Testis (tissue), 3 donors: ENCODE results near the gene MEDAG. TPM values are rescaled to one million over a fixed set of nuclear protein-coding genes. Genes with fewer than 3 reads are reported as not detected.

Experiments used
- DNase-seq: peaks from one replicate; pipeline ENCODE4 v3.0.0-alpha.2; 2019
- H3K27ac ChIP-seq, 2 donors: fragments of 200-600 bp; sonication (generic); one replicate each; pipeline ENCODE4 v1.5.1; 2019
- H3K27me3 ChIP-seq: fragments of 200-600 bp; sonication (generic); one replicate; pipeline ENCODE4 v1.5.1; 2019
- H3K36me3 ChIP-seq: fragments of 200-600 bp; sonication (generic); one replicate; pipeline ENCODE4 v1.5.1; 2017; ENCODE audit warnings: low read depth; ENCODE audit errors: missing control alignments
- H3K4me1 ChIP-seq: fragments of 200-600 bp; sonication (generic); one replicate; pipeline ENCODE4 v1.5.1; 2019
- H3K4me3 ChIP-seq, 2 donors: fragments of 200-600 bp; sonication (generic); one replicate each; pipeline ENCODE4 v1.5.1; 2017 to 2019
- H3K9me3 ChIP-seq: fragments of 200-600 bp; sonication (generic); one replicate; pipeline ENCODE4 v1.5.1; 2017
- POLR2A ChIP-seq: fragments of 450-650 bp; IDR thresholded peaks from one replicate; pipeline ENCODE4 v1.6.1; 2017; ENCODE audit warnings: antibody characterized with exemption, mild to moderate bottlenecking, moderate library complexity
- WGBS, 2 donors: methylation state at CpG; one replicate each; pipeline ENCODE4 v1.1.5; 2018; 5-methylcytosine and 5-hydroxymethylcytosine counted together
- intact Hi-C: fragments of 100-400 bp; cut with DNase I; formaldehyde crosslinking; loops from one replicate; pipeline ENCODE4 v1.15.1; 2023; ENCODE audit warnings: low total_unique reads
- polyA plus RNA-seq: library from polyadenylated mRNA; stranded (reverse); fragments of 350-450 nt; fragmentation: Illumina TruSeq; extraction: RNeasy Lipid Tissue Mini Kit (QIAGEN cat#74804); gene quantifications from one replicate; pipeline ENCODE4 v1.2.3, GENCODE V29; 2014; ENCODE audit warnings: low read depth, low replicate concordance; ENCODE audit not compliant: insufficient read depth
- total RNA-seq, 2 donors: library from RNA; depleted of rRNA; stranded (reverse); fragments of >200 nt; gene quantifications; one replicate each; pipeline ENCODE4 v1.2.3, GENCODE V29; 2016
- TF ChIP-seq, protein P1 (sequence below), 3 experiments: fragments of 450-650 bp in 2 of 3; fragments of 200-600 bp in 1 of 3; sonication (generic) in 1 of 3; IDR thresholded peaks; one replicate each; pipeline ENCODE4 v1.5.1; 2016 to 2019; ENCODE audit warnings: antibody characterized with exemption in 3 of 3, mild to moderate bottlenecking in 2 of 3, moderate library complexity in 1 of 3

Gene MEDAG
- total and polyA plus RNA-seq, 3 donors from 2014 or later, result 9.6 to 23.1 (median 17.7) TPM

DNA sequence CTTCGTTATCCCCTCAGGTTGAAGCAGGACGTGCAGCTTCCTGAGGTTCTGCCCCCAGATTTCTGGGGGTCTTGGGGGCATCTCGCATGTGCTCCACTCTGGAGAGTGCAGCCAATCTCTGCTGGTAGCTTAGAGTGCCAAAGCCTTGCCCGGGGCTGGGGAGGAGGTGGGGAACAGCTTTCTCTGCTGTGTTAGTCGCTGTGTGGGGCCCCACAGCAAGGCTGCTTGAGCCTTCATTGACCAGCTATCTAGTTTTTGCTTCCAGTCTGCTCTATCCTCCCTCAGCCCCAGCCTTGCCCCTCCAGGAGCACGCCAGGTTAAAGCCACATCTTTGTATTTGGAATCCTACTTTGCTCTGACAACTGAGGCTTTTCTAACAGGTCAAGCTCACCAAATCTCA is 32.0 kb upstream of the MEDAG start:
- H3K4me3 ChIP-seq, result no peak overlapping the region
- TF ChIP-seq, protein P1, sequence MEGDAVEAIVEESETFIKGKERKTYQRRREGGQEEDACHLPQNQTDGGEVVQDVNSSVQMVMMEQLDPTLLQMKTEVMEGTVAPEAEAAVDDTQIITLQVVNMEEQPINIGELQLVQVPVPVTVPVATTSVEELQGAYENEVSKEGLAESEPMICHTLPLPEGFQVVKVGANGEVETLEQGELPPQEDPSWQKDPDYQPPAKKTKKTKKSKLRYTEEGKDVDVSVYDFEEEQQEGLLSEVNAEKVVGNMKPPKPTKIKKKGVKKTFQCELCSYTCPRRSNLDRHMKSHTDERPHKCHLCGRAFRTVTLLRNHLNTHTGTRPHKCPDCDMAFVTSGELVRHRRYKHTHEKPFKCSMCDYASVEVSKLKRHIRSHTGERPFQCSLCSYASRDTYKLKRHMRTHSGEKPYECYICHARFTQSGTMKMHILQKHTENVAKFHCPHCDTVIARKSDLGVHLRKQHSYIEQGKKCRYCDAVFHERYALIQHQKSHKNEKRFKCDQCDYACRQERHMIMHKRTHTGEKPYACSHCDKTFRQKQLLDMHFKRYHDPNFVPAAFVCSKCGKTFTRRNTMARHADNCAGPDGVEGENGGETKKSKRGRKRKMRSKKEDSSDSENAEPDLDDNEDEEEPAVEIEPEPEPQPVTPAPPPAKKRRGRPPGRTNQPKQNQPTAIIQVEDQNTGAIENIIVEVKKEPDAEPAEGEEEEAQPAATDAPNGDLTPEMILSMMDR (IDR thresholded peaks at IDR 0.05), result no peak
- TF ChIP-seq POLR2A, result no peak
- H3K36me3 ChIP-seq, result no peaks in the 10 kb centered on the region
- H3K9me3 ChIP-seq, result no peaks in the 10 kb centered on the region
- 75 to 100% methylated on average over 2 to 6 of the region's 6 CpGs for WGBS, 2 donors
- H3K27me3 ChIP-seq, result no peaks in the 10 kb centered on the region
- DNase-seq, result no peak
- no peak overlapping the region for H3K27ac ChIP-seq
- H3K4me1 ChIP-seq, result peaks cover 13% of the 10 kb centered on the region
- intact Hi-C loops, result no loop called here

DNA sequence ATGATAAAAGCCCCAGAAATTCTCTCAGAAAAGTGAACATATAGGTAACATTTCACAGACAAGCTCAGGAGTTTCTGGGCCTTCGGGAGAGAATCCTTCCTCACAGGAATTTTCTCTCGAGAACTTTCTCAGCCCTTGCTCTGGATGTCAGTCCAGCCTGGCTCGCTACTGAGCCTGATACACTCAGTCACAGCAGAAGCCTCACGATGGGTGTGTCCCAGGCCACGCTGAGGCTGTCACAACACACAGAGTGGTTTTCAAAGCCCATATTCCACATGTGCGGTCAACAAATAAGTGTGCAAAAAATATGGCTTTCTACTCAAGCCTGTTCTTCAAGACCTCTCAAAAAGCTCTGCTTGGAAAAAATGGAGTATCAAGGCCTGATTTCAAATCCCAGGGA is 31.5 kb upstream of the MEDAG start:
- no peak for TF ChIP-seq POLR2A
- TF ChIP-seq, protein P1 (IDR thresholded peaks at IDR 0.05), result no peak
- H3K4me3 ChIP-seq, result no peak overlapping the region
- H3K27ac ChIP-seq, result no peak overlapping the region
- no peak for DNase-seq
- no peaks in the 10 kb centered on the region for H3K9me3 ChIP-seq
- intact Hi-C loops, result no loop called here
- no peaks in the 10 kb centered on the region for H3K36me3 ChIP-seq
- no peaks in the 10 kb centered on the region for H3K27me3 ChIP-seq
- peaks cover 9% of the 10 kb centered on the region for H3K4me1 ChIP-seq
- WGBS, 2 donors, result 92 to 96% methylated on average over 6 of the region's 6 CpGs

DNA sequence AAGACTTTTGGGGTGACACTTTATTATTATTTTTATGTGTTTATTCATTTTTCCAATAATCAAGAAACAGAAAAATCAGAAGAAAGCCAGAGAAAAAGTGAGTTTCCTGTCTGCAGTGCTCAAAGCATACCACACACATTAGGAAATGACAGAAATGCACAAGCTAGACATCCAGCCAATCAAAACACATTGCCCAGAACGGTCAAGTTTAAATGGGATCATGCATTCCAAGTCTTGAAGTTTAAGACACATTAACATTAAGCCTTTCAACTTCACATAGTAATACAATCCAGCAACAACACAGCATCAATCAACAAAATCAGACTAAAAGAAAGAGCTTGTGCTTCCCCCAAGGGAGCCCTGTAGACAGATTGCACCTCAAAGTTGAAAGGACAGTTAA is 28.7 kb upstream of the MEDAG start:
- no peak for TF ChIP-seq POLR2A
- TF ChIP-seq, protein P1 (IDR thresholded peaks at IDR 0.05), result no peak
- no peaks in the 10 kb centered on the region for H3K9me3 ChIP-seq
- no peak overlapping the region for H3K4me3 ChIP-seq
- no peak for DNase-seq
- no peaks in the 10 kb centered on the region for H3K36me3 ChIP-seq
- 32 to 36% methylated on average over 1 of the region's 1 CpG for WGBS, 2 donors
- H3K27ac ChIP-seq, result no peak overlapping the region
- no peaks in the 10 kb centered on the region for H3K27me3 ChIP-seq
- H3K4me1 ChIP-seq, result no peaks in the 10 kb centered on the region
- intact Hi-C loops, result no loop called here

DNA sequence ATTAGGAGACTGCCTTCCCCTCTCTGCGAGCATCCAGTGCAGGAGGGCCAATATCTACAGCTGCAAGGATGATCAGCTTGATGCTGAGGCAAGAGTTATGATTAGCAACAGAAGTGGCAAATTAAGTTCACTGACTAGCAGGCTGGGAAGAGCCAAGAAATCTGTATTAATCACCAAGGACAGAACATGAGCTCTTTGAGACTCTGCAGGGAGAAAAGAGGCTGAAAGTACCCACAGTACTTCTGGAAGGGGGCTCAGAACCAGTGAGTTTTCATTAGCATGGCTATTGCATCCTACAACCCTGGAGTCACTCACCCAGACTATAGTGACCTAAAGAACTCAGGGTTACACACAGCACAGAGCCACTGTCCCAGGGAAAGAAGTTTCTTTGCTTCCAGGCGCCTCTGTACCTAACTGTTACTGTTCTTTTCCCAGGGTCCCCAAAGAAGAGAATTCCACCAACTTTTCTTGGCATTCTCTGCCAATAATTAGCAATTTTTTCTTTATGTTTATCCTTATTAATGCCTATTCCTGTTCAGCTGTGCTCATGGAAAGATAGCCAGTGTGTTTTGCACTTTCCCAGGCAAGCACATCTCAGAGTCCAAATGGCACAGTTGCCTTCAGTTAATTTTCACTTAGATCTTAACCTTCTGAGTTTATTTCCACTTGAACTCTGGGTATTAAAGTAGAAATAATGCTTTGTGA is 25.8 kb upstream of the MEDAG start:
- DNase-seq, result no peak
- no peaks in the 10 kb centered on the region for H3K27me3 ChIP-seq
- no peaks in the 10 kb centered on the region for H3K9me3 ChIP-seq
- H3K36me3 ChIP-seq, result no peaks in the 10 kb centered on the region
- intact Hi-C loops, result no loop called here
- no peak overlapping the region for H3K4me3 ChIP-seq
- TF ChIP-seq, protein P1 (IDR thresholded peaks at IDR 0.05), result no peak
- no peak for TF ChIP-seq POLR2A
- H3K27ac ChIP-seq, result no peak overlapping the region
- WGBS, 2 donors, result 48 to 75% methylated on average over 2 of the region's 2 CpGs
- H3K4me1 ChIP-seq, result no peaks in the 10 kb centered on the region

DNA sequence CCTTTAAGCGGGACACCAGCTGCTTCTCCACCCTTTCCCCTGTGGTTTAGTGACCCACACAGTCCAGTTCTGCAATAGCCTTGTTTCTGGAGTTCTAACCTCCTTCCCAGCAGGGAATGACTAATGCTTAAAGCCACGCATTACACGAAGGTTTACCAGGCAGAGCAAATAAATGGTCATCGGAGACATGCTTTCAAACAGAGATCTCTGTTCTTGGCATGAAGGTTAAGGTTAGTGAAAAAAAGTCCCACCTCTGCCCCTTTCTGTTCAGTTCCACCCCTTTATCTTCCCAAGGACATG is 25.3 kb upstream of the MEDAG start:
- no peaks in the 10 kb centered on the region for H3K4me1 ChIP-seq
- TF ChIP-seq, protein P1 (IDR thresholded peaks at IDR 0.05), result no peak
- no peaks in the 10 kb centered on the region for H3K27me3 ChIP-seq
- no peaks in the 10 kb centered on the region for H3K9me3 ChIP-seq
- 48 to 52% methylated on average over 4 of the region's 4 CpGs for WGBS, 2 donors
- no peak for DNase-seq
- H3K4me3 ChIP-seq, result no peak overlapping the region
- no peaks in the 10 kb centered on the region for H3K36me3 ChIP-seq
- no peak overlapping the region for H3K27ac ChIP-seq
- intact Hi-C loops, result no loop called here
